Esophagus muscularis mucosa (tissue), 4 donors: ENCODE data around the gene SKA3. TPM values are rescaled to one million over a fixed set of nuclear protein-coding genes. Genes with fewer than 3 reads are reported as not detected.

Source experiments
- DNase-seq: peaks from one replicate; pipeline ENCODE4 v3.0.0-alpha.2; 2017; ENCODE audit errors: extremely low spot score
- H3K27ac ChIP-seq, 4 donors: fragments of 200-600 bp; sonication (generic); replicated peaks in 1 of 4; 1 replicate in 3 of 4; 2 replicates in 1 of 4; pipeline ENCODE4 v1.5.1; 2016 to 2019; ENCODE audit warnings: mild to moderate bottlenecking in 1 of 4
- H3K27me3 ChIP-seq, 4 donors: fragments of 200-600 bp; sonication (generic); one replicate each; pipeline versions ENCODE4 v1.5.1 to v1.6.0; 2016 to 2019
- H3K36me3 ChIP-seq, 4 donors: fragments of 200-600 bp; sonication (generic); one replicate each; pipeline ENCODE4 v1.5.1; 2016 to 2019
- H3K4me1 ChIP-seq, 4 donors: fragments of 200-600 bp; sonication (generic); one replicate each; pipeline ENCODE4 v1.5.1; 2016 to 2019
- H3K4me3 ChIP-seq, 4 donors: fragments of 200-600 bp; sonication (generic); 1 replicate in 2 of 4; 2 replicates in 2 of 4; pipeline ENCODE4 v1.5.1; 2016 to 2019; ENCODE audit warnings: mild to moderate bottlenecking in 4 of 4, moderate library complexity in 1 of 4
- H3K9me3 ChIP-seq, 4 donors: fragments of 200-600 bp; sonication (generic); 1 replicate in 3 of 4; 2 replicates in 1 of 4; pipeline ENCODE4 v1.5.1; 2016 to 2019
- CTCF ChIP-seq, 3 experiments: fragments of 200-600 bp in 2 of 3; fragments of 450-650 bp in 1 of 3; sonication (generic) in 2 of 3; IDR thresholded peaks; one replicate each; pipeline ENCODE4 v1.5.1; 2017 to 2019; ENCODE audit warnings: antibody characterized with exemption in 3 of 3, mild to moderate bottlenecking in 2 of 3, moderate library complexity in 1 of 3
- EP300 ChIP-seq: sonication (generic); formaldehyde crosslinking; IDR thresholded peaks from one replicate; pipeline ENCODE4 v1.6.1; 2017; ENCODE audit warnings: antibody characterized with exemption
- POLR2A ChIP-seq: fragments of 450-650 bp; IDR thresholded peaks from one replicate; pipeline ENCODE4 v1.6.1; 2017; ENCODE audit warnings: antibody characterized with exemption, moderate library complexity, mild to moderate bottlenecking, low read depth
- POLR2AphosphoS5 ChIP-seq, 2 donors: sonication (generic); formaldehyde crosslinking; IDR thresholded peaks; one replicate each; pipeline ENCODE4 v1.6.1; 2017; ENCODE audit warnings: antibody characterized with exemption in 2 of 2
- WGBS: methylation state at CpG from one replicate; pipeline ENCODE4 v1.1.5; 2018; 5-methylcytosine and 5-hydroxymethylcytosine counted together
- intact Hi-C: fragments of 100-400 bp; cut with DNase I; formaldehyde crosslinking; loops from one replicate; pipeline ENCODE4 v1.15.1; 2023
- total RNA-seq, 4 donors: library from RNA; depleted of rRNA; stranded (reverse); fragments of >200 nt; gene quantifications; one replicate each; pipeline versions ENCODE4 v1.1.0 to v1.2.1, GENCODE V29; 2016

The SKA3 gene
- total RNA-seq, 4 donors from 2014 or later = 0.23 to 0.83 (median 0.66) TPM; not detected in 1

DNA sequence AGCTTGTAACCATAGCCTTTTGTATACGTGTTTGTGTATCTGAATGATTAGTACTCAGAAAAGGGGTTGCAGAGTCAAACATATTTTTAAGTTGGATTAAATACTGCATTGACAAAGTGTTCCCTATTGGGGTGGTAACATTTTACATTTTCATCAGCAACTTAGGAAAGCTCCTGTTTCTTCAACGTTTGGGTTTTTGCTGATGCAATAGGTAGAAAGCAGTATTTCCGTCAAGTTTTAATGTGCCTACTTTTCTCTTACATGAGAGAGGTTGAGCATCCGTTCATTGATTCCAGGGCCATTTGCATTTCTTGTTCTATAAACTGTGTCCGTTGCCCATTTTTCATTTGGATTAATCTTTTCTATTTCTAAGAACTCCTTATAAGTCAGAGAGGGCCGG, 56.2 kb downstream of the SKA3 start:
- WGBS = 93% methylated on average over 6 of the region's 6 CpGs
- intact Hi-C loops = no loop called here
- TF ChIP-seq EP300 = no peak
- TF ChIP-seq CTCF (IDR thresholded peaks at IDR 0.05) = no peak
- TF ChIP-seq POLR2A = no peak
- TF ChIP-seq POLR2AphosphoS5 (IDR thresholded peaks at IDR 0.05) = no peak

DNA sequence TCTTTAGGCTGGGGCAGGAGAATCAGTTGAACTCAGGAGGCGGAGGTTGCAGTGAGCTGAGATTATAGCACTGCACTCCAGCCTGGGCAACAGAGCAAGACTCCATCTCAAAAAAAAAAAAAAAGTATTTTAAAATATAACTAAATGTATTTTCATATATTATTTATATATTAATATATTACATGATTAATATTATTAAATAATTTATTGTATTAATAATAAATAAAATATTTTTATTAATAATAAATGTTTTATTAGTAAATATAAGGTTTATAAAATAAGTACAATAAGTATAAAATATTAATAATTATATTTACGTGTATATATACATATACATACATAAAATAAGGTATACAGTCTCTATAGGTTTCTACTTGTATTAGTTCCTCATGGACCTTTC, 56.8 kb downstream of the SKA3 start:
- intact Hi-C loops = no loop called here
- DNase-seq = no peak
- Histone ChIP-seq H3K36me3 (no peaks in the 10 kb centered on the region), H3K9me3 (no peaks in the 10 kb centered on the region), H3K4me1 (no peaks in the 10 kb centered on the region), H3K4me3 (no peak overlapping the region), H3K27me3 (no peaks in the 10 kb centered on the region), H3K27ac (no peak overlapping the region)
- 96% methylated on average over 2 of the region's 2 CpGs for WGBS
- TF ChIP-seq EP300 = no peak
- TF ChIP-seq POLR2A = no peak
- TF ChIP-seq POLR2AphosphoS5 (IDR thresholded peaks at IDR 0.05) = no peak
- TF ChIP-seq CTCF (IDR thresholded peaks at IDR 0.05) = no peak

More for the DNA sequence above, 56.2 kb downstream of the SKA3 start:
- Histone ChIP-seq H3K9me3 (no peaks in the 10 kb centered on the region), H3K27me3 (no peaks in the 10 kb centered on the region), H3K27ac (no peak overlapping the region), H3K36me3 (no peaks in the 10 kb centered on the region), H3K4me3 (no peak overlapping the region), H3K4me1 (no peaks in the 10 kb centered on the region)
- DNase-seq = no peak

DNA sequence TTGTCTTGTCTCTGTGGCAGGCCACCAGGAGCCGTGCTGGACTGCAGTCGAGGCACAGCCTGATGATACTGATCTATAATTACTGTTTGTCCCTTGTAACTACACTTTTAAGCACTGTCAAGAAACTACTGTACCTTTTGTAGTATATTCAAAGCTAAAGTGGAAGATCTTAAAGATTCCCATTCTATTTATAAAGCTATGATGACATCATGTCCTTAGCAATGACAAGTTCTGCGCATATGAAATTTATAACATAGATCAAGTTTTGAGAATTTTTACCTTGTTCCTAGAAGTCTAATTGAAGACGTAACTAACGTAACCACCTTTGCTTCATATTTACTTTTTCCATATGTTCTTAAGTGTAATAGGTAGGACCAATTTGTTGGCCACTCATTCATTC, 58.2 kb downstream of the SKA3 start:
- WGBS = 88% methylated on average over 5 of the region's 5 CpGs
- TF ChIP-seq POLR2AphosphoS5 (IDR thresholded peaks at IDR 0.05) (no peak), POLR2A (no peak), CTCF (IDR thresholded peaks at IDR 0.05) (no peak), EP300 (no peak)

DNA sequence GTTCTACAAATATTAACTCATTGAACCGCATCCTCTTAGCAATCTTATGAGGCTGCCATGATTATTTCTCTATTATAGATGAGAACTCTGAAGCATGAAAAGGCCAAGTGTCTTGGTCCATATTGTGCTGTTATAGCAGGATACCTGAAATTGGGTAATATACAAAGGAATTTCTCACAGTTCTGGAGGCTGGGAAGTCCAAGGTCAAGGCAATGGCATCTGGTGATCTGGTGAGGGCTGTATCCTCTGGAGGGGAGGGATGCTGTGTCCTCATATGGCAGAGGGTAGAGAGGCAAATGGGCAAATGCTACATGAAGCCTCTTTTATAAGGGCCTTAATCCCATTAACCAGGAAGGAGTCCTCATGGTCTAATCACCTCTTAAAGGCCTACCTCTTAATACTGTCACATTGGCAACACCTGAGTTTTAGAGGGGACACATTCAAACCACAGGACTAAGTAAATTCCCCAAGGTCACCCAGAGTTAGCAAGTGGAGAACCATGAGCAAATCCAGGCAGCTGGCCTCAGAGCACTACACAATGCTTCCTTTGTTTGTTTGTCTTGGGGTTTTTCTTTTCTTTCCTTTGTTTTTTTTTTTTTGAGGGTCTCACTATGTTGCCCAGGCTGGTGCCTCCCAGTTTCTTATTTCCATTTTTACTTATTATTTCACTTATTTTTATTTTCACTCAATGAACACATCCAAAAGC, 59.1 kb downstream of the SKA3 start:
- TF ChIP-seq POLR2A = no peak
- TF ChIP-seq EP300 = no peak
- TF ChIP-seq CTCF (IDR thresholded peaks at IDR 0.05) = no peak
- TF ChIP-seq POLR2AphosphoS5 (IDR thresholded peaks at IDR 0.05) = no peak
- Histone ChIP-seq H3K4me3 (no peak overlapping the region), H3K4me1 (no peaks in the 10 kb centered on the region), H3K9me3 (no peaks in the 10 kb centered on the region), H3K27ac (no peak overlapping the region), H3K36me3 (no peaks in the 10 kb centered on the region), H3K27me3 (no peaks in the 10 kb centered on the region)
- intact Hi-C loops = no loop called here
- 100% methylated on average over 1 of the region's 1 CpG for WGBS
- no peak for DNase-seq

More for the DNA sequence above, 58.2 kb downstream of the SKA3 start:
- no peak overlapping the region for H3K27ac ChIP-seq
- no peak for DNase-seq
- H3K4me3 ChIP-seq = no peak overlapping the region
- intact Hi-C loops = no loop called here
- no peaks in the 10 kb centered on the region for H3K4me1 ChIP-seq
- H3K27me3 ChIP-seq = no peaks in the 10 kb centered on the region
- H3K36me3 ChIP-seq = no peaks in the 10 kb centered on the region
- H3K9me3 ChIP-seq = no peaks in the 10 kb centered on the region

- intact Hi-C loops = no loop called here
- 78% methylated on average over 3 of the region's 6 CpGs for WGBS
- TF ChIP-seq POLR2AphosphoS5 (IDR thresholded peaks at IDR 0.05) (no peak), EP300 (no peak), POLR2A (no peak), CTCF (IDR thresholded peaks at IDR 0.05) (no peak)
These were observed 60.2 kb downstream of the SKA3 start for GRCh38 chr13:21116141-21116540.

More at GRCh38 chr13:21116141-21116540, 60.2 kb downstream of the SKA3 start:
- no peaks in the 10 kb centered on the region for H3K27me3 ChIP-seq
- no peak for DNase-seq
- H3K4me3 ChIP-seq = no peak overlapping the region
- no peaks in the 10 kb centered on the region for H3K9me3 ChIP-seq
- no peak overlapping the region for H3K27ac ChIP-seq
- H3K4me1 ChIP-seq = no peaks in the 10 kb centered on the region
- H3K36me3 ChIP-seq = no peaks in the 10 kb centered on the region
